GM08714 (cell line): ENCODE measurements around the gene PNPLA8.

Experiments used
- H3K4me3 ChIP-seq: fragments of 200-500 bp; sonication (Bioruptor generic); 2 replicates; pipeline ENCODE4 v1.5.1; 2014; ENCODE audit warnings: mild to moderate bottlenecking, low read length, inconsistent platforms
- ZNF274 ChIP-seq: IDR thresholded peaks from 2 replicates; pipeline ENCODE4 v1.6.1; 2012; ENCODE audit warnings: mild to moderate bottlenecking, low read depth, low read length

The PNPLA8 gene

DNA sequence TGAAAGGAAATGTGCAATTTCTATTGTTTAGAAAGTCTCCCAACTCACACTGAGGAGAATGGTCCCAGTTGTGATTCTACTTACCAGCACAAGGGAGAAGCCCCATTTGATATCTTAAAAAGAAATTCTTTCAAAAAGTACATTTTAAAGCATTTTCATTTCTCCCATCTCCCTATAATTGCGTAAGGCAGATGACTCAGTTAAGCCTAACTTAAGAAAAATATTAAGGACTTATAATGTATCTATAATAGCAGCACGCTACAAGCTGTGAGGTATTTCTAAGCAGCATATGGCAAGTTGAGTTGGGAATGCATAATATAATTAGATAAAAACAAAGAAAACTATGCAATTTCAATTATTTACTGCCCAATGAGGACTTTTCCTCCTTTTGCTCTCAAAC, 61.2 kb downstream of the PNPLA8 start:
- no peak for TF ChIP-seq ZNF274
- no peak overlapping the region for H3K4me3 ChIP-seq

DNA sequence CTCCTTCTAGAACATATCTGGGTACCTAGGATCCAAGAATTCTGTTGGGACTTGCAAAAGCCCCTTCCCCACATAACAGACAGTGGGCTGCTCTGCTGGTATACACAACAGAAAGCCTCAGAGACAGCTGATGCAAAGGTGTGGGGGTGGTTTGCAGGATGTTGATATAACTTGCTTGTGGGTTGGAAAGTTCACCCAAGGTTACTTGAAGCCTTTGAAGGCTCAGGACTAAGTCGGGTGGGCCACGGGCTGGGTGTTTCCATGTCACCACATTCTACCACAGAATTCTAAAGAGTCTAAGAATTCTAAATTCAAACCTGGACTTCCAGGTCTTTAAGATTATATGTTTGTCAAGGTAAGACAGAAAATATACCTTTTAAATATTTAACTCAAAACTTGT, 62.3 kb downstream of the PNPLA8 start:
- no peak overlapping the region for H3K4me3 ChIP-seq
- no peak for TF ChIP-seq ZNF274

DNA sequence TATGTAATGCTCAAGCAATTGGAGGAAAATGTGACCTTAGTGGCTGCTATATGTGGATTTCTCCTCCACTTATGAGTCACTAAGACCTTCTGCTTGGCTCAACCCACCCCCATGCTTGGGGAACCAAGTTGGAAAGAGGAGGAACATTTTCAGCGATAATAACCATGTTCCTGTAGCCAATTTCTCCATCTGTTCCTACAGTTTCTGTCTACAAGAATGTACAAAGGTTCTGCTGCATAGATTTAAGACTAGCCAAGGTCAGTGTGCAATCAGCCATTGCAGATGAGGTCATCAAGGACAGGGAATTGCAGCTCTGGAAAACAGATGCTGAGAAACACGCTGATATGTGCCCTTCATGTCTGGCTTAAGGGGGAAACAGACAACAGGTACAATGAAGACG, 64.1 kb downstream of the PNPLA8 start:
- TF ChIP-seq ZNF274: no peak
- H3K4me3 ChIP-seq: no peak overlapping the region

DNA sequence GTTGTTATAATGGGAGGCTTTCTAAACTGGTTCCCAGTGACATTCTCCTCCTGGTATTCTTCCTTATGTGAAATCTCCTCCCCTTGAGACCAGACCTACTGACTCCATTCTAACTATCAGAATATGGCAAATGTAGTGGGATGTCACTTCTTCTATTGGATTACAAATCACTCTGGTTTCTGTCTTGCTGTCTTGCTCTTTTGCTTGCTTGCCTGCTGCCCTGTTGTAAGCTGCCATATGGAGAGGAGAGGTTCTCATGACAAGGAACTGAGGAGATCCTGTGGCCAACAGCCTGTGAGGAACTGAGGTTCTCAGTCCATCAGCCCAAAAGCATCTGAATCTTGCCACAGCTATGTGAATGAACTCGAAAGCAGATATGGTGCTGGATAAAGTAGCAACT, 65.0 kb downstream of the PNPLA8 start:
- TF ChIP-seq ZNF274: no peak
- no peak overlapping the region for H3K4me3 ChIP-seq

DNA sequence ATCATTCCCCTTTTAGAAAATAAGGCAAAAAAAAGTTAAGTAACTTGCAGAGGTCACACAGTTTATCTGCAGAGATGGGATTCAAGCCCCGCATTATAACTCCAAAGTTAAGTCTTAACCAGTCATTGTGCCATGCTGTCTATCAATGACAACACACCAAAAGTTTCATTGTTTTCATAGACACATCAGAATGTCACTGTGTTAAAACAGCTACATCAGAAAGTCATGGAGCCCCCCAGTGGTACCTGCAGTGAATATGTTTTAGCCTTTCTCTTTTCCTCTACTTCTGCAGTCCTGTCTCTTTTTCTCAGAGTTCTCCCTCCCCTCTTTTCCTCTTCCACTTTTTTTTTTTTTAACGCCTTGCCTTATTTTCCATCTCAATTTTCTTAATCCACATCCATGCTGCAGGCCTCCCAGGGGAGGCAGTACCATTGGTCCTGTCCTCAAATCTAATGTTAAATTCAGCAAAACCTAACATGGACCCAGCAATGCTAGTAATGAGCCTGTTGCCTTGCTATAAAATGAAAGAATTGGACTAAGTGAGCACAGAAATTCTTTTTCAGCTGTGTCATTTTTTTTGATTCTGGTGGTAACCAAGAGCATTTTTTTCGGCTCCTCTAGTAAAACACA, 65.9 kb downstream of the PNPLA8 start:
- no peak for TF ChIP-seq ZNF274
- no peak overlapping the region for H3K4me3 ChIP-seq

DNA sequence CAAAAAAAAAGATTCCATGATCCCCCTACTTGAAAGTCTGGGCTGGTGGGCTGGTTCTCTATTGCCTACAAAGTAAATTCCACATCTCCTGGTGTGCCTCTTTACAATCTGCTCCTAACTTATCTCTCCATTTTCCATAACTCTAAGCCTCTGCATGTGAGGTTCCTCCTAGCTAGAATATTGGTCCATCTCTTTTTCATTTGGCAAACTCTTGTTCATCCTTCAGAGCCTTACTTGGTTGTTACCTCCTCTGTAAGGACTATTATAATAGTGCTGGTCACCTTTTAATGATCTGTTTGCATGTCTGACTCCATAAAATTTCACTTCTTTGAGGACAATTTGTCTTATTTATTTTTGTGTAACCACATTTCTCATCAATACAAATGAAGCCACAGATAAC, 68.1 kb downstream of the PNPLA8 start:
- no peak overlapping the region for H3K4me3 ChIP-seq
- TF ChIP-seq ZNF274: no peak

DNA sequence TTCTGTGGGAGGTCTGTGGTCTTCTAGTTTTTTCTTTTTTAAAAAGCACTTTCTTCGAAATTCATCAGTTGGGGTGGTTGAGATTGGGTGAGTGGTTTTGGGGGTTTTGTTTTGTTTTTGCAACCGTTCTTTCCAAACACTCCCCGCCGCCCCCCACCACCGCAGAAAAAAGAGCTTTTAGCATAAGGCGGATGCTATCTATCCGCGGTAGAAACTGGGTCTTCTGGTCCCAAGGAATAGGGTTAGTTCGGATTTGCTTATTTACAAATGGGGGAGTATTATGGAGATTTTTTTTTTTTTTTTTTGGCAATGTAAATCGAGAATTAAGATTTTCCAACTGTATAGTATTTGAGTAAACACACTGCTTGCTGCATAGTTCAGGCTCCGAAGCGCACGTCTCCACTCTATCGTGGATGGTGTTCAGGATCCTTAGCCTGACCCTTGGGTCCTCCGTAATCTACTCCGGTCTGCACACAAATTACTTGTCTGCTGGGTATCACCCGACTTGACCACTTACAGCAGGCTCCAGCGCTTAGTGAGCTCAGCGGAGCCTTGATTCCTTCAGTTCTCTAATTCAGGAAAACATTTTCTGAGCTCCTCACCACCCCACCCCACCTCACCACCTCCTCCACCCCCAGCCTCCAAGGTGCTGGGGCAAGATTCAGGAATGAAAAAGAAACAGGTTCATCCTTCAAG, 68.9 kb downstream of the PNPLA8 start:
- H3K4me3 ChIP-seq: peak overlapping the region; percentile 61; the same call in 1 of the 2 replicates
- TF ChIP-seq ZNF274: no peak

DNA sequence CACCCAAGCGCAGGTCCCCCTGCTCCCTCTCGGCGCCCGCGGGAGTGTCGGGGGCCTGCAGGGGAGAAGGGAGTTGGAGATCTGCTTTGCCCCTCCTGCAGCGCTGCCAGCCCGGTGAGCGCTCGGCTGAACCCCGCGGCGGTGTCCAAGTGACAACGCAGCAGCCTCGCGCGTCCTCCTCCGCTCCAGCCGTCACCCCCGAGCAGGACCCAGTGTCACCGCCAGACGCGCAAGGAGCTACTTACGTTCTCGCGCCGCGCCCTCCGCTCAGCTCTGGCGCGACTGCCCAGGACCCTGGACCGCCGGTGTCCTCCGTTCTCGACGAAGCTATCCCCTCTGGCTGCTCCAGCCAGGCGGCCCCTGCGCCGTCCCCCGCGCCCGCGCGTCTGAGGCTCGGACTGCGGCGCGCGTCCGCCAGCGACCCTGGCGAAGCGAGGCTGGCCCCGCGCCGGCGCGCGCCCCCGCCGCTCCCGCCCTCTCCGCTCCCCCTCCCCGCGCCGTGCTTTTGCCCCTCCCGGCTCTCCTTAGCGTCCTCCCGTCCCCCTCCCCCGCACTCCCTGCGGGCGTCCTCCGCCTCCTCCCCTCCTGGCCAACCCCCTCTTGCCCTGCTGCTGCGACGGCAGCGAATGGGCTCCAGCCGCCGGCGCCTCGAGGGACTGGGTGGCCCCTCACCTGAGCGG, 69.8 kb downstream of the PNPLA8 start, which contains the start of gene NRCAM:
NRCAM (minus strand) TSS at position 439 of the 680 bp plus-strand sequence. CDS start 216,372 bp downstream, outside the sequence.
- no peak for TF ChIP-seq ZNF274
- H3K4me3 ChIP-seq: peak within 1 kb of the TSS; percentile 61

DNA sequence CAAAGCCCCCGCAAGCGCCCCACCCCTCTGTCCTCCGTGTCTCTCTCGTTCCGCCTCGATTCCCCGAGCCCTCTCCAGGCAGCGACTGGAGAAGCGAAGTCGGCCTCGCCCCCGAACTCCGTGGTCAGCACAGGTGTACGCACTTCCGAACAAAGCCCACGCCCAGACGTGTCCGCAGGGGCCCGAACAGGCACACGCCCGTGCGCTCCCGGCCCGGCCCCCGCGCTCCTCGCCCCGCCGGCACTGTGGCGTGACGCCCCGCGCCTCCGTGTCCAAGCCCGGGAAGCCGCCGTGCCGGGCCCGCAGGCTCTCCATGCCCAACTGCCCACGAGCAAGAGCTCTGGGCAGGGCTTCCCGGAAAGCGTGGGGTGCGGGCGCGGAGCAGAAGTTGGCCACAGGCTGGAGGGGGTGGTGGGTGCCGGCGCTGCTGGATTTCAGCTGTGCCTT, 70.4 kb downstream of the PNPLA8 start:
- peak overlapping the region; percentile 61 for H3K4me3 ChIP-seq
- TF ChIP-seq ZNF274: no peak

DNA sequence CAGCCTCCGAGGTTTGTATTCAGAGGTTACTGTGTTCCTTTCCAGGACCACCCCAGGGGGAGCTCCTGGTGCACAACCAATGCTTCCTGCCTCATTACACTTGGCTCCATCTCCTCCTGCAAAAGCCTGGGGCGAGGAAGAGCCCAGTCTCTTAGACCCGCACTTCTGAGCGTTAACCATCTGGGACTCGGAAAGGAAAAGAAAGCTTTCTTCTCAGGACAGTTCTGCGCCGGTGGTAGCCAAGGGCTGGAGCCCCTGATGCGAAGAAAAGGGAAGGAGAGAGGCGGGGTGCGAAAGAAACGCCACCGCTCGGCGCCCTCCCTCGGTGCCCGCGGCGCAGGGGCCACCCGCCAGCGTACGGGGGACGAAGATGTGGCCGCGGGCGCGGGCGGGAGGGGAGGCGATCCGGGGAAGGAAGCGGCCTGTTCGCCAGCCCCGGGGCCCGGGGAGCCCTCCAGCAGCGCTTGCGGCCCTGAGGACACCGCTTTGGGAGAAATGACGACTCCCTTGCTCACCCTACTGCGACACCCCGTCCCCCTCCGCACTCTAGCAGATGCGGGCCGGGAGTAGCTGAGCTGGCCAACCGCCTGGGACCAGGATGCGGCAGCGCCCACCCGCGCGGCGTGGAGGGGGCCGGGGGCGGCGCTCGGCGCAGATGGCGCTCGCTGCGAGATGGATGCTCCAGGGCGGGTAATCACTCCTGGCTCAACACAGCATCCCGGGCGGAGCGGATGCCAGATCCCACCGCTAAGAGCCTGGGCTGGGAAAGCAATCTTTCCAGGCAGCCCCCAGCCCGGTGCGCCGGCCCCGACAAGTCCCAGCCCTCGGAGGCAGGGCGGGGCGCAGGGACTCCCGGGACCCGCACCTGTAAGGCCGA, 71.0 kb downstream of the PNPLA8 start:
- H3K4me3 ChIP-seq: peak overlapping the region; percentile 61
- TF ChIP-seq ZNF274: no peak

DNA sequence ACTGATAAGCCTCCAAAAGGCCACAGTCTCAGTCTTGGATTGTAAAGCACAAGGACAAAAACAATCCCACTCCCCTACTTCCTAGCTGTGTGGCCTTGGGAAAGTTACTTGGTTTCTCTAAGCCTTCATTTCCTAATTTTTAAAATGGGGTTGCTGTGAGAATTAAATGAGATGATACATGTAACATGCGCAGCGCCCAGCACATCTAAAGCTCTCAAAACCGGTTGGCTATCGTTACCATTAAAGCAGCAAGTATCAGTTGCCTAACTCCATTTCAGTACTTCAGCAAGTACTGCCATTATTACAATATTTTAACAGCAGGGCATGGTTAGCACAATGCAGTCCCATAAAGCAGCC, 71.6 kb downstream of the PNPLA8 start:
- TF ChIP-seq ZNF274: no peak
- peak overlapping the region; percentile 61 for H3K4me3 ChIP-seq

DNA sequence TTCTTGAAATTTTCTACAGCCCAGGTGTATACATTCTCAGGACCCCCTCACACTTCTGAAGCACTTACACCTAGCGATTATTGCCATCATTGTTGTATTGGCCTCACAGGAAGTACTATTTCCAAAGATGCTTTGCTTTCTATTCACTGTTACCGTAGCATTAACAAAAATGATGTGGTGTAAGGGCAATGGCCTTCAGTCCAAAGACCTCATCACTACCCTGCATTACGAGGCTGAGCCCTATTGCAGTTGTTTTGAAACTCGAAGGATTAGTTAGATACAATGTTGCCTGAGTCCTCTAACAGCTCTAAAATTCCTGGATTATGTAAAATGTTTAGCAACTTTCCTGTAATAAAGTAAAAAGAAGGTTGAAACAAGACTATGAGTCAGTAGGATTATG, 72.6 kb downstream of the PNPLA8 start:
- H3K4me3 ChIP-seq: no peak overlapping the region
- TF ChIP-seq ZNF274: no peak

DNA sequence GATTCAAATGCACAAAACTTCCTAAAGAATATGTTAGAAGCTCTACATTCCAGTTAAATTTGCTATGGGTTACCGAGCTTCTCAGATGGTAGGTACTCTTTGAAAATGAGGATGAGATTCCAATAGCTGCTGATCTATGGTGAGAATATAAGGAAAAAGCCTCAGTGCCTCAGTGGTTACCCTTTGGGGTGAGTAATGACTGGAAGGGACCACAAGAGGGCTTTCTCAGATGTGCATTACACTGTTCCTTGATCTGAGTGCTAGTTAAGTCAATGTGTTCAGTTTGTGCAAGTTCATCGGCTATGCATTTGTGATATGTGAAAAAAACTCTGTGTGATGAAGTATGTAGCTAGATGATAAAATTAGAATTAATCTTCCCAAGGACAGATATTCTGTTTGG, 73.2 kb downstream of the PNPLA8 start:
- H3K4me3 ChIP-seq: no peak overlapping the region
- no peak for TF ChIP-seq ZNF274

DNA sequence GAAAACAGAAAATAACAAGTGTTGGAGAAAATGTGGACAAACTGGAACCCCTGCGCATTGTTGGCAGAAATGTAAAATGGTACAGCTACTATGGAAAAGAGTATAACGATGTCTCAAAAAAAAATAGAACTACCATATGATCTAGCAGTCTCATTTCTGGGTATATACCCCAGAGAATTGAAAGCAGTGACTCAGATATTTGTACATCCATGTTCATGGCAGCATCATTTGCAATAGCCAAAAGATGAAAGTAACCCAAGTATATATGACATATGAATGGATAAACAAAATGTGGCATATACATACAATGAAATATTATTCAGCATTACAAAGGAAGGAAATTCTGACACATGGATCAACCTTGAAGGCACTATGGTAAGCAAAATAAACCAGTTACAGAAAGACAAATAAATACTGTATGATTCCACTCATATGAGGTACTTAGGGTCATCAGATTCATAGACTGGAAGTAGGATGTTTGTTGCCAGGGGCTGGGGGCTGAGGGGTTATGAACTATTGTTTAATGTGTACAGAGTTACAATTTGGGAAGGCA, 74.6 kb downstream of the PNPLA8 start:
- H3K4me3 ChIP-seq: no peak overlapping the region
- TF ChIP-seq ZNF274: no peak
